AG09309 (cell line): ENCODE results near the gene TIMP1.

Source experiments
- DNase-seq: peaks from one replicate; pipeline ENCODE4 v3.0.0-alpha.2; 2010; ENCODE audit warnings: low read depth
- H3K4me3 ChIP-seq: 2 replicates; pipeline ENCODE4 v1.5.1; 2011; ENCODE audit warnings: mild to moderate bottlenecking, low read depth, low read length, moderate library complexity; ENCODE audit not compliant: control insufficient read depth
- CTCF ChIP-seq: IDR thresholded peaks from 2 replicates; pipeline ENCODE4 v1.5.1; 2011; ENCODE audit warnings: mild to moderate bottlenecking, low read depth, low read length, inconsistent platforms; ENCODE audit not compliant: insufficient read depth, control insufficient read depth; ENCODE audit errors: missing control alignments

Gene TIMP1

GRCh38 chrX:47581731-47582647, at the start of gene TIMP1:
Gene TIMP1 (plus strand): TSS chrX:47582436. CDS start chrX:47583416, 980 bp downstream.
- peak within 1 kb of the TSS; percentile 75 for H3K4me3 ChIP-seq
- DNase-seq = peak; percentile 67
- TF ChIP-seq CTCF = no peak

DNA sequence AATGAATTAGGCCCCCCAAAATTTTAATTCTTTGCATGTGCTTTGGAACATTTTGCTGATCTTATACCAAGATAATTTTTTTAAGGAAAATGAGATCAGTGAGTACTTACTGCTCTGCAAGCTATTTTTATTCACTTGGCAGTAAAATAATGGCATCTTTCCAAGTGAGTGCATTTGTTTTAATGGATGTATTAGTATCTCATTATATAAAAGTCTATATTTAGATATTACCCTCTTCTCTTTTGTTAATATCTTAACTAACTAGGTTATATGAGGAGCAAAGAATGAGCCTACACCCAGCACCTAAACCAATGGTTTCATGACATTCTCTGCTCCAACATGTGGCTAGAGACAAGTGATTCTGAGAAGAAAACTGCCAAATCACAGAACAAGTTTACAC, 42.4 kb upstream of the TIMP1 start:
- no peak overlapping the region for H3K4me3 ChIP-seq
- no peak for TF ChIP-seq CTCF
- DNase-seq = no peak

- H3K4me3 ChIP-seq = no peak overlapping the region
- peak; percentile 62 for TF ChIP-seq CTCF
- peak; percentile 76 for DNase-seq
Measured at GRCh38 chrX:47540754-47541538, 41.3 kb upstream of the TIMP1 start.

GRCh38 chrX:47543496-47543895, 38.7 kb upstream of the TIMP1 start:
- TF ChIP-seq CTCF = no peak
- no peak for DNase-seq
- no peak overlapping the region for H3K4me3 ChIP-seq

DNA sequence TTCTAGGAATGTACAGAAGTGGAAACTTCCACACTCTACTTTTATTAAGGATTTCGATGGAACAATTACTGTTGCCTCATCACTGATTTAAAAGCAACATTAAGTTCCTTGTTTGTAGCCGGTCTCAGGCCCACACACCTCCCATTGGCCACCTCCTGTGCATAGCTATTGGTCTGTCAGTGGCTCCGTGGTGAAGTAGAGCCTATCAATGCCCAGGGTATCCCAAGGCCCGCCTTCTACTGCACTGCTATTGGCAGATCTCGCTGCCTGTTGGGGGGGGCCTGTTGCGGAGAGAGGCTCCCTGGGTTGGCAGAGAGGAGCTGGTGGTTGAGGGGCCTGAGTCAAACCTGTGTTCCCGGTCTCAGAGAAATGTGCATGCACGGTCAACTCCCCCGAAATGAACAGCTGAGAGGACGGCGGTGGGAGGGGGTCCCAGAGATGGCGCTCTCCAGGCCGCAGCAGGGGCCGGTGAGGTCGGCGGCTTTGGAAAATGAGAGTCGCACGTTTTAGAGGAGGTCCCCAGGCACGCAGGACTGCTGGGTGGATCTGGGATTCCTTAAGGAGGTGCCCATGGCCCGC, 26.1 kb upstream of the TIMP1 start:
- H3K4me3 ChIP-seq = peak overlapping the region; percentile 48
- TF ChIP-seq CTCF = no peak
- peak; percentile 80 for DNase-seq

- no peak for TF ChIP-seq CTCF
- no peak overlapping the region for H3K4me3 ChIP-seq
- DNase-seq = no peak
Measured at GRCh38 chrX:47558436-47558835, 23.8 kb upstream of the TIMP1 start.
